H9 (cell line): ENCODE results near the gene MTCL1. TPM values are rescaled to one million over a fixed set of nuclear protein-coding genes. Genes with fewer than 3 reads are reported as not detected.
A peak's percentile ranks its signal among the peaks of the same experiment; 100 is the strongest.

Source experiments
- DNase-seq: peaks from one replicate; pipeline ENCODE4 v3.0.0-alpha.2; 2017
- H2AFZ ChIP-seq: one replicate; pipeline ENCODE4 v1.6.1; 2013; ENCODE audit warnings: mild to moderate bottlenecking, low read length, control low read depth, moderate library complexity
- H2AK5ac ChIP-seq: 2 replicates; pipeline ENCODE4 v1.6.1; 2013; ENCODE audit warnings: low read length, control low read depth, mixed read lengths; ENCODE audit not compliant: insufficient read length
- H2BK120ac ChIP-seq: one replicate; pipeline ENCODE4 v1.6.1; 2013; ENCODE audit warnings: low read depth, mild to moderate bottlenecking, low read length, control low read depth, inconsistent platforms; ENCODE audit not compliant: poor library complexity, severe bottlenecking
- H2BK12ac ChIP-seq: 2 replicates; pipeline ENCODE4 v1.6.1; 2013; ENCODE audit warnings: low read length, control low read depth, mixed read lengths, low read depth; ENCODE audit not compliant: insufficient read length
- H2BK15ac ChIP-seq: 2 replicates; pipeline ENCODE4 v1.6.1; 2013; ENCODE audit warnings: low read depth, low read length, control low read depth
- H2BK20ac ChIP-seq: one replicate; pipeline ENCODE4 v1.6.1; 2013; ENCODE audit warnings: low read depth, mild to moderate bottlenecking, low read length, control low read depth, inconsistent platforms; ENCODE audit not compliant: poor library complexity, severe bottlenecking
- H2BK5ac ChIP-seq: 2 replicates; pipeline ENCODE4 v1.6.1; 2013; ENCODE audit warnings: low read length, control low read depth, mixed read lengths; ENCODE audit not compliant: insufficient read length
- H3K14ac ChIP-seq: 2 replicates; pipeline ENCODE4 v1.6.1; 2013; ENCODE audit warnings: low read length, control low read depth; ENCODE audit not compliant: insufficient read depth
- H3K18ac ChIP-seq: 2 replicates; pipeline ENCODE4 v1.6.1; 2013; ENCODE audit warnings: low read depth, mild to moderate bottlenecking, mixed read lengths, low read length, control low read depth; ENCODE audit not compliant: insufficient read length
- H3K23ac ChIP-seq: 2 replicates; pipeline ENCODE4 v1.6.1; 2013; ENCODE audit warnings: low read length, control low read depth, mixed read lengths, low read depth; ENCODE audit not compliant: insufficient read length
- H3K23me2 ChIP-seq: 2 replicates; pipeline ENCODE4 v1.6.1; 2013; ENCODE audit warnings: low read depth, mild to moderate bottlenecking, mixed read lengths, low read length, control low read depth; ENCODE audit not compliant: insufficient read length, poor library complexity, severe bottlenecking
- H3K27ac ChIP-seq: 2 replicates; pipeline ENCODE4 v1.5.1; 2013; ENCODE audit warnings: low read length, control low read depth, mixed read lengths, low read depth; ENCODE audit not compliant: insufficient read length
- H3K27me3 ChIP-seq: 2 replicates; pipeline ENCODE4 v1.6.1; 2013; ENCODE audit warnings: low read length, control low read depth, inconsistent platforms; ENCODE audit not compliant: insufficient read depth
- H3K4ac ChIP-seq: 2 replicates; pipeline ENCODE4 v1.6.1; 2013; ENCODE audit warnings: low read depth, mild to moderate bottlenecking, control low read depth, inconsistent platforms, low read length, moderate library complexity
- H3K4me1 ChIP-seq: 2 replicates; pipeline ENCODE4 v1.6.1; 2013; ENCODE audit warnings: low read length, control low read depth, inconsistent platforms; ENCODE audit not compliant: insufficient read depth
- H3K4me2 ChIP-seq: 2 replicates; pipeline ENCODE4 v1.6.1; 2013; ENCODE audit warnings: low read length, control low read depth, mixed read lengths; ENCODE audit not compliant: insufficient read length, insufficient read depth
- H3K56ac ChIP-seq: 2 replicates; pipeline ENCODE4 v1.6.1; 2013; ENCODE audit warnings: low read depth, mild to moderate bottlenecking, mixed read lengths, low read length, control low read depth; ENCODE audit not compliant: insufficient read length
- H3K79me1 ChIP-seq: 2 replicates; pipeline ENCODE4 v1.6.1; 2013; ENCODE audit warnings: low read depth, mild to moderate bottlenecking, moderate library complexity, low read length, control low read depth, inconsistent platforms; ENCODE audit not compliant: insufficient read depth, poor library complexity, severe bottlenecking
- H3K79me2 ChIP-seq: 2 replicates; pipeline ENCODE4 v1.6.1; 2013; ENCODE audit warnings: low read length, control low read depth, inconsistent platforms; ENCODE audit not compliant: insufficient read depth
- H3K9ac ChIP-seq: 2 replicates; pipeline ENCODE4 v1.6.1; 2013; ENCODE audit warnings: low read length, control low read depth, mixed read lengths; ENCODE audit not compliant: insufficient read length; ENCODE audit errors: extremely low read depth
- H3K9me3 ChIP-seq: one replicate; pipeline ENCODE4 v1.6.1; 2013; ENCODE audit warnings: low read depth, low read length, inconsistent platforms; ENCODE audit not compliant: control insufficient read depth
- H3T11ph ChIP-seq: one replicate; pipeline ENCODE4 v1.6.1; 2013; ENCODE audit warnings: mild to moderate bottlenecking, low read length, control low read depth, inconsistent platforms
- H4K20me1 ChIP-seq: one replicate; pipeline ENCODE4 v1.6.1; 2013; ENCODE audit not compliant: control insufficient read depth, insufficient read length, insufficient read depth
- H4K5ac ChIP-seq: 2 replicates; pipeline ENCODE4 v1.6.1; 2013; ENCODE audit warnings: low read depth, mild to moderate bottlenecking, mixed read lengths, low read length, control low read depth; ENCODE audit not compliant: insufficient read length
- H4K8ac ChIP-seq: replicated peaks from 2 replicates; pipeline ENCODE4 v1.6.1; 2013; ENCODE audit warnings: low read length, control low read depth, mixed read lengths, low read depth; ENCODE audit not compliant: insufficient read length
- H4K91ac ChIP-seq: 2 replicates; pipeline ENCODE4 v1.6.1; 2013; ENCODE audit warnings: low read depth, mild to moderate bottlenecking, moderate library complexity, mixed read lengths, low read length, control low read depth; ENCODE audit not compliant: insufficient read length
- H3K27ac Mint-ChIP-seq, 3 experiments: 2 replicates in 2 of 3; 3 replicates in 1 of 3; pipeline ENCODE4 v1.8.0; 2020 to 2021; ENCODE audit warnings: mixed read lengths in 3 of 3, mild to moderate bottlenecking in 1 of 3, moderate library complexity in 1 of 3
- H3K27me3 Mint-ChIP-seq: 2 replicates; pipeline ENCODE4 v1.8.0; 2021; ENCODE audit warnings: low read depth, mild to moderate bottlenecking, moderate library complexity, mixed read lengths
- H3K36me3 Mint-ChIP-seq, 3 experiments: 2 replicates in 2 of 3; 3 replicates in 1 of 3; pipeline ENCODE4 v1.8.0; 2020 to 2021; ENCODE audit warnings: low read depth in 3 of 3, mixed read lengths in 3 of 3; ENCODE audit not compliant: insufficient read depth in 1 of 3
- H3K4me1 Mint-ChIP-seq, 2 experiments: 2 replicates each; pipeline ENCODE4 v1.8.0; 2020; ENCODE audit warnings: mixed read lengths in 2 of 2
- H3K4me3 Mint-ChIP-seq, 2 experiments: 2 replicates in 1 of 2; 3 replicates in 1 of 2; pipeline ENCODE4 v1.8.0; 2020 to 2021; ENCODE audit warnings: mild to moderate bottlenecking in 2 of 2, mixed read lengths in 2 of 2, moderate library complexity in 1 of 2
- H3K9me3 Mint-ChIP-seq, 2 experiments: 2 replicates in 1 of 2; 3 replicates in 1 of 2; pipeline ENCODE4 v1.8.0; 2020; ENCODE audit warnings: mild to moderate bottlenecking in 2 of 2, mixed read lengths in 2 of 2, moderate library complexity in 1 of 2
- WGBS: extraction: QIAGEN DNeasy Blood & Tissue Kit; methylation state at CpG from one replicate; pipeline ENCODE4 v1.1.7; 2013; ENCODE audit warnings: missing lambda C conversion rate, low lambda C conversion rate, mixed read lengths; ENCODE audit not compliant: insufficient read length; ENCODE audit errors: extremely low coverage; 5-methylcytosine and 5-hydroxymethylcytosine counted together
- total RNA-seq: library from RNA; stranded (reverse); gene quantifications from 2 replicates; pipeline ENCODE4 v1.2.1, GENCODE V29; 2021
- TF ChIP-seq, protein P1 (sequence below): fragments of 200-600 bp; sonication (generic); conservative IDR thresholded peaks from 3 replicates; pipeline ENCODE4 v1.8.0; 2021; ENCODE audit warnings: antibody characterized with exemption, mild to moderate bottlenecking

MTCL1 gene
- total RNA-seq, 1 experiment from 2014 or later = 50.7 TPM

DNA sequence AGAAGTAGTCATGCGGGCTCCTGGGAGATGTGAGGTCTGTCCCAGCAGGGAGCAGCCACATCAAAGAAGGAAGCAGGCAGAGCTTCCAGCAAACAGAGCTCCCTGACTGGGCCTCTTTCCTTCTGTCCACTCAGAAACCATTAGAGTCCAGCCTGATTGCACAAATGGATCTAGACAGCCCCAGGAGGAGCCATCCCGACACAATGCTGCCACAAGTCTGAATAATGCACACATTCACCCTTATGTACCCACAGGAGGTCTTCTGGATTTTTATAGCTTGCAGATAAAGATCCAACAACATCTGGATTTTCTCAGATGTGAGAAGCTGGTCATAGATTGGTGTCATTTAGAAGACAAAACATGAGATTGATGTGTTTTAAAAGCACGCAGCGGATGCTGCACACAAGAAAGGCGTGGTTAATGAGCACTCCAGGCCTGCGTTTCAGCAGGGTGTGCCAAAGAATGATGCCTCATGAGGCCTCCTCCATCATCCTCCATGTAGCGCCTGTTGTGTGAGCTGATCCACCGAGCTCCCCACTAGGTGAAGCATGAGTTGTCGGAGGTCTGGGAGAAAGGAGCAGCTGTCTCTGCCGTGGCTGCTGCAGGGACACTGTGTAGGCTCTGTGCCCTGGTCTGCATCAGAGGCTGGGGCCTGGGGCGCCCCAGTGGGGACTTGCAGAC lies 60.6 kb downstream of the MTCL1 start:
- DNase-seq = no peak
- no peaks in the 10 kb centered on the region for H3K4me1 ChIP-seq
- H3K27me3 Mint-ChIP-seq = no peaks in the 10 kb centered on the region
- H3K23ac ChIP-seq = no peak overlapping the region
- peaks cover 32 to 35% (median 32%) of the 10 kb centered on the region in 3 experiments for H3K36me3 Mint-ChIP-seq
- H3K4me2 ChIP-seq = no peak overlapping the region
- H3K18ac ChIP-seq = no peak overlapping the region
- H3K27me3 ChIP-seq = no peaks in the 10 kb centered on the region
- H3K4me1 Mint-ChIP-seq = peaks cover 13 to 23% of the 10 kb centered on the region in 2 experiments
- H3K79me2 ChIP-seq = no peaks in the 10 kb centered on the region
- H3K79me1 ChIP-seq = no peaks in the 10 kb centered on the region
- WGBS = no CpG with 5 or more reads among the region's 11 CpGs
- H3K23me2 ChIP-seq = no peaks in the 10 kb centered on the region
- H3K4me3 Mint-ChIP-seq = no peak overlapping the region
- TF ChIP-seq, protein P1, sequence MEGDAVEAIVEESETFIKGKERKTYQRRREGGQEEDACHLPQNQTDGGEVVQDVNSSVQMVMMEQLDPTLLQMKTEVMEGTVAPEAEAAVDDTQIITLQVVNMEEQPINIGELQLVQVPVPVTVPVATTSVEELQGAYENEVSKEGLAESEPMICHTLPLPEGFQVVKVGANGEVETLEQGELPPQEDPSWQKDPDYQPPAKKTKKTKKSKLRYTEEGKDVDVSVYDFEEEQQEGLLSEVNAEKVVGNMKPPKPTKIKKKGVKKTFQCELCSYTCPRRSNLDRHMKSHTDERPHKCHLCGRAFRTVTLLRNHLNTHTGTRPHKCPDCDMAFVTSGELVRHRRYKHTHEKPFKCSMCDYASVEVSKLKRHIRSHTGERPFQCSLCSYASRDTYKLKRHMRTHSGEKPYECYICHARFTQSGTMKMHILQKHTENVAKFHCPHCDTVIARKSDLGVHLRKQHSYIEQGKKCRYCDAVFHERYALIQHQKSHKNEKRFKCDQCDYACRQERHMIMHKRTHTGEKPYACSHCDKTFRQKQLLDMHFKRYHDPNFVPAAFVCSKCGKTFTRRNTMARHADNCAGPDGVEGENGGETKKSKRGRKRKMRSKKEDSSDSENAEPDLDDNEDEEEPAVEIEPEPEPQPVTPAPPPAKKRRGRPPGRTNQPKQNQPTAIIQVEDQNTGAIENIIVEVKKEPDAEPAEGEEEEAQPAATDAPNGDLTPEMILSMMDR = no peak
- H4K8ac ChIP-seq = no peak overlapping the region
- H3T11ph ChIP-seq = no peak overlapping the region
- no peak overlapping the region for H3K4ac ChIP-seq
- no peak overlapping the region for H2BK120ac ChIP-seq
- no peak overlapping the region for H4K5ac ChIP-seq
- H2AFZ ChIP-seq = no peak overlapping the region
- no peak overlapping the region for H2BK5ac ChIP-seq
- H3K9me3 Mint-ChIP-seq = peaks cover 6 to 9% of the 10 kb centered on the region in 2 experiments; a peak in 4 of 5 replicates
- no peak overlapping the region for H2BK15ac ChIP-seq
- peak overlapping the region; percentile 32; the same call in 1 of the 2 replicates for H3K14ac ChIP-seq
- no peak overlapping the region for H4K91ac ChIP-seq
- H4K20me1 ChIP-seq = no peaks in the 10 kb centered on the region
- H3K56ac ChIP-seq = no peak overlapping the region
- H2AK5ac ChIP-seq = no peak overlapping the region
- no peak overlapping the region for H2BK12ac ChIP-seq
- H3K27ac ChIP-seq = no peak overlapping the region
- H3K27ac Mint-ChIP-seq = peak overlapping the region in 1 of 3 experiments; percentile 14; a peak in 1 of 7 replicates
- no peak overlapping the region for H2BK20ac ChIP-seq
- no peak overlapping the region for H3K9ac ChIP-seq
- H3K9me3 ChIP-seq = no peaks in the 10 kb centered on the region
